D341Med (cell line): Measurements from ENCODE around the gene WDR3.
"Not testable (repeated sequence)": the region's sequence is repeated elsewhere in the genome, so short reads cannot be mapped to it uniquely, and the experiment has no call there.

Experiments
- DNase-seq: peaks from one replicate; pipeline ENCODE4 v3.0.0; 2012; ENCODE audit warnings: low spot score

Gene WDR3

GRCh38 chr1:117929343-117930172 is at the start of gene WDR3, which contains the start of gene GDAP2:
Gene WDR3, plus strand, starts transcription at chr1:117929739. Its CDS starts 3,581 bp downstream, at chr1:117933320.
Gene GDAP2, minus strand, starts transcription at chr1:117929621. Its CDS starts 9,264 bp downstream, at chr1:117920357.
- DNase-seq, result peak; percentile 90

GRCh38 chr1:117883616-117884015 is 45.9 kb upstream of the WDR3 start:
- no peak for DNase-seq

GRCh38 chr1:117886101-117886795 is 43.3 kb upstream of the WDR3 start:
- no peak for DNase-seq

- no peak for DNase-seq
These were observed 39.1 kb upstream of the WDR3 start for GRCh38 chr1:117890452-117890851.

- DNase-seq, result no peak
These were observed 37.0 kb upstream of the WDR3 start for GRCh38 chr1:117892512-117892911.

GRCh38 chr1:117894078-117894477 is 35.5 kb upstream of the WDR3 start:
- DNase-seq, result no peak

- peak; percentile 48 for DNase-seq
These were observed 33.9 kb upstream of the WDR3 start for GRCh38 chr1:117895482-117896114.

- DNase-seq, result peak; percentile 17
These were observed 32.0 kb upstream of the WDR3 start for GRCh38 chr1:117897551-117897950.

- DNase-seq, result no peak
These were observed 29.7 kb upstream of the WDR3 start for GRCh38 chr1:117899801-117900200.

- no peak for DNase-seq
These were observed 26.6 kb upstream of the WDR3 start for GRCh38 chr1:117902944-117903343.

GRCh38 chr1:117904485-117904884 is 25.1 kb upstream of the WDR3 start:
- DNase-seq, result no peak

- no peak for DNase-seq
These were observed 24.5 kb upstream of the WDR3 start for GRCh38 chr1:117905019-117905418.

GRCh38 chr1:117911051-117911450 is 18.5 kb upstream of the WDR3 start:
- DNase-seq, result no peak

- DNase-seq, result no peak
These were observed 10.2 kb upstream of the WDR3 start for GRCh38 chr1:117919376-117919775.

- DNase-seq, result no peak
These were observed 7.5 kb upstream of the WDR3 start for GRCh38 chr1:117921991-117922390.

GRCh38 chr1:117922717-117923116 is 6.8 kb upstream of the WDR3 start:
- DNase-seq, result not testable (repeated sequence)

- DNase-seq, result no peak
These were observed 3.6 kb upstream of the WDR3 start for GRCh38 chr1:117925981-117926380.

GRCh38 chr1:117928881-117929342 is 627 bp upstream of the WDR3 start:
- no peak for DNase-seq

- no peak for DNase-seq
These were observed 571 bp downstream of the WDR3 start for GRCh38 chr1:117930173-117930447.

- no peak for DNase-seq
These were observed 945 bp downstream of the WDR3 start for GRCh38 chr1:117930484-117930883.

GRCh38 chr1:117932576-117932975 is 3.0 kb downstream of the WDR3 start:
- DNase-seq, result no peak

GRCh38 chr1:117933769-117934168 is 4.2 kb downstream of the WDR3 start:
- no peak for DNase-seq

GRCh38 chr1:117942293-117942692 is 12.8 kb downstream of the WDR3 start:
- no peak for DNase-seq
